WTC11 (cell line): ENCODE results near the gene SPR. TPM values are rescaled to one million over a fixed set of nuclear protein-coding genes. Genes with fewer than 3 reads are reported as not detected.

Experiments
- ATAC-seq: fragments of 200-7000 bp; cut with Tn5 transposase; 2 replicates; pipeline ENCODE4 v1.10.0; 2021; ENCODE audit warnings: mild to moderate bottlenecking, moderate library complexity
- CTCF ChIA-PET: fragments of 300-600 bp; sonication (Branson Sonifier 250); formaldehyde crosslinking; loops from one replicate; lab custom pipeline; 2021; ENCODE audit warnings: antibody characterized with exemption; lab: Charles Lee
- POLR2A ChIA-PET: fragments of 350-600 bp; sonication (Branson Sonifier 250); formaldehyde crosslinking; loops from one replicate; lab custom pipeline; 2021; ENCODE audit warnings: antibody characterized with exemption; lab: Charles Lee
- DNase-seq: peaks from one replicate; pipeline ENCODE4 v3.0.0; 2021; ENCODE audit warnings: low spot score
- H3K27ac Mint-ChIP-seq: 2 replicates; pipeline ENCODE4 v1.8.0; 2021; ENCODE audit warnings: mixed read lengths
- H3K27me3 Mint-ChIP-seq: 2 replicates; pipeline ENCODE4 v1.8.0; 2021; ENCODE audit warnings: low read depth, mild to moderate bottlenecking, moderate library complexity, mixed read lengths
- H3K36me3 Mint-ChIP-seq: 2 replicates; pipeline ENCODE4 v1.8.0; 2021; ENCODE audit warnings: mixed read lengths
- H3K4me1 Mint-ChIP-seq: 2 replicates; pipeline ENCODE4 v1.8.0; 2022; ENCODE audit warnings: mixed read lengths
- H3K4me3 Mint-ChIP-seq: 2 replicates; pipeline ENCODE4 v1.8.0; 2021; ENCODE audit warnings: mild to moderate bottlenecking, moderate library complexity, mixed read lengths
- H3K9me3 Mint-ChIP-seq: 2 replicates; pipeline ENCODE4 v1.8.0; 2021; ENCODE audit warnings: mixed read lengths
- AFF4 ChIP-seq: sonication (generic); formaldehyde crosslinking; IDR thresholded peaks from 2 replicates; pipeline ENCODE4 v1.8.1; 2023; ENCODE audit warnings: mild to moderate bottlenecking, missing genetic modification reagents, borderline replicate concordance
- ESRRA ChIP-seq: sonication (generic); formaldehyde crosslinking; IDR thresholded peaks from 2 replicates; pipeline ENCODE4 v1.8.1; 2022; ENCODE audit warnings: mild to moderate bottlenecking, missing genetic modification reagents, borderline replicate concordance
- FOXP1 ChIP-seq: sonication (generic); formaldehyde crosslinking; IDR thresholded peaks from 2 replicates; pipeline ENCODE4 v1.8.0; 2022; ENCODE audit warnings: missing genetic modification reagents, mild to moderate bottlenecking, moderate library complexity, borderline replicate concordance
- HMGXB4 ChIP-seq: sonication (generic); formaldehyde crosslinking; IDR thresholded peaks from 2 replicates; pipeline ENCODE4 v1.8.1; 2023; ENCODE audit warnings: mild to moderate bottlenecking, moderate library complexity, missing genetic modification reagents
- JUN ChIP-seq: sonication (generic); formaldehyde crosslinking; IDR thresholded peaks from 2 replicates; pipeline ENCODE4 v1.8.0; 2023; ENCODE audit warnings: mild to moderate bottlenecking, missing genetic modification reagents
- NFYB ChIP-seq: sonication (generic); formaldehyde crosslinking; conservative IDR thresholded peaks from 2 replicates; pipeline ENCODE4 v1.8.0; 2022; ENCODE audit warnings: low read depth, missing genetic modification reagents
- NR2C2 ChIP-seq: sonication (generic); formaldehyde crosslinking; IDR thresholded peaks from 2 replicates; pipeline ENCODE4 v1.8.0; 2022; ENCODE audit warnings: mild to moderate bottlenecking, missing genetic modification reagents
- PRDM15 ChIP-seq: sonication (generic); formaldehyde crosslinking; IDR thresholded peaks from 2 replicates; pipeline ENCODE4 v1.8.0; 2022; ENCODE audit warnings: missing genetic modification reagents
- SMAD4 ChIP-seq: sonication (generic); formaldehyde crosslinking; IDR thresholded peaks from 2 replicates; pipeline ENCODE4 v1.8.0; 2022; ENCODE audit warnings: mild to moderate bottlenecking, missing genetic modification reagents
- STAT6 ChIP-seq: sonication (generic); formaldehyde crosslinking; conservative IDR thresholded peaks from 2 replicates; pipeline ENCODE4 v1.8.1; 2023; ENCODE audit warnings: mild to moderate bottlenecking, low read depth, missing genetic modification reagents, moderate library complexity
- USF2 ChIP-seq: sonication (generic); formaldehyde crosslinking; IDR thresholded peaks from 2 replicates; pipeline ENCODE4 v1.8.1; 2023; ENCODE audit warnings: mild to moderate bottlenecking, missing genetic modification reagents, moderate library complexity
- ZNF121 ChIP-seq: sonication (generic); formaldehyde crosslinking; IDR thresholded peaks from 2 replicates; pipeline ENCODE4 v1.8.0; 2023; ENCODE audit warnings: missing genetic modification reagents
- ZNF396 ChIP-seq: fragments of 250-450 bp; sonication (Bioruptor Pico); IDR thresholded peaks from 2 replicates; pipeline ENCODE4 v1.8.0; 2021; ENCODE audit warnings: mild to moderate bottlenecking, moderate library complexity, borderline replicate concordance
- total RNA-seq: library from RNA; stranded (reverse); gene quantifications from 3 replicates; pipeline ENCODE4 v1.2.3, GENCODE V29; 2021

SPR gene
- total RNA-seq, 1 experiment from 2014 or later: 9.4 TPM

- TF ChIP-seq AFF4 (CRISPR knock-in tag) (no peak), ZNF121 (CRISPR knock-in tag) (peak; percentile 56)
- H3K27ac Mint-ChIP-seq: no peak overlapping the region
- H3K27me3 Mint-ChIP-seq: peaks cover 75% of the 10 kb centered on the region
- H3K9me3 Mint-ChIP-seq: no peaks in the 10 kb centered on the region
- ATAC-seq: no peak
- CTCF ChIA-PET: interaction anchor here (0.9 to 7.4 kb wide), 9 partner anchors 10 to 298 kb away, joined by 4 to 165 read pairs (median 15); partner anchors contain the start of gene SPR
- peaks cover 38% of the 10 kb centered on the region for H3K4me1 Mint-ChIP-seq
- DNase-seq: peak; percentile 61
- H3K36me3 Mint-ChIP-seq: no peaks in the 10 kb centered on the region
- POLR2A ChIA-PET: interaction anchor here (0.6 kb wide), 1 partner anchor 301 kb away, joined by 3 read pairs; no protein-coding TSS in a partner anchor
- peak overlapping the region; percentile 84 for H3K4me3 Mint-ChIP-seq
Observed at GRCh38 chr2:72914589-72915319, 27.5 kb downstream of the SPR start.

- CTCF ChIA-PET: interaction anchor here (0.7 to 7.4 kb wide), 9 partner anchors 10 to 262 kb away, joined by 3 to 165 read pairs (median 16); partner anchors contain the start of gene SPR
- no peak overlapping the region for H3K27ac Mint-ChIP-seq
- DNase-seq (no peak), ATAC-seq (no peak)
- POLR2A ChIA-PET: interaction anchor here (0.6 kb wide), 1 partner anchor 300 kb away, joined by 3 read pairs; no protein-coding TSS in a partner anchor
- peak overlapping the region; percentile 84 for H3K4me3 Mint-ChIP-seq
- H3K36me3 Mint-ChIP-seq: no peaks in the 10 kb centered on the region
- peaks cover 39% of the 10 kb centered on the region for H3K4me1 Mint-ChIP-seq
- H3K27me3 Mint-ChIP-seq: peaks cover 68% of the 10 kb centered on the region
- TF ChIP-seq PRDM15 (CRISPR knock-in tag) (peak; percentile 81), NR2C2 (CRISPR knock-in tag) (no peak)
- H3K9me3 Mint-ChIP-seq: no peaks in the 10 kb centered on the region
Observed at GRCh38 chr2:72915320-72915906, 28.2 kb downstream of the SPR start.

- peaks cover 61% of the 10 kb centered on the region for H3K27me3 Mint-ChIP-seq
- H3K27ac Mint-ChIP-seq: no peak overlapping the region
- ChIA-PET CTCF (interaction anchor here (0.7 to 7.4 kb wide), 13 partner anchors 9 to 261 kb away, joined by 3 to 165 read pairs (median 16); partner anchors contain the start of gene SPR), POLR2A (interaction anchor here (1.4 to 3.0 kb wide), 4 partner anchors 10 to 47 kb away, joined by 3 to 30 read pairs (median 10); no protein-coding TSS in a partner anchor)
- H3K9me3 Mint-ChIP-seq: no peaks in the 10 kb centered on the region
- H3K36me3 Mint-ChIP-seq: no peaks in the 10 kb centered on the region
- DNase-seq: peak; percentile 84
- peak; percentile 32 for ATAC-seq
- peaks cover 43% of the 10 kb centered on the region for H3K4me1 Mint-ChIP-seq
- peak overlapping the region; percentile 84 for H3K4me3 Mint-ChIP-seq
- TF ChIP-seq HMGXB4 (CRISPR knock-in tag): peak; percentile 15; the same call in 1 of the 2 replicates
- TF ChIP-seq NFYB: no peak
- TF ChIP-seq FOXP1: peak; percentile 29; the same call in 1 of the 2 replicates
- TF ChIP-seq ZNF396 (CRISPR knock-in tag): no peak
- TF ChIP-seq ESRRA (CRISPR knock-in tag): no peak
- no peak for TF ChIP-seq STAT6
- TF ChIP-seq USF2 (CRISPR knock-in tag): peak; percentile 19; the same call in 1 of the 2 replicates
- no peak for TF ChIP-seq JUN (CRISPR knock-in tag)
- no peak for TF ChIP-seq SMAD4 (CRISPR knock-in tag)
Observed at GRCh38 chr2:72915907-72916742, 28.9 kb downstream of the SPR start.
